Measurements from ENCODE around the gene FAM236A. TPM values are rescaled to one million over a fixed set of nuclear protein-coding genes. Genes with fewer than 3 reads are reported as not detected.
"Not testable (repeated sequence)": the region's sequence is repeated elsewhere in the genome, so short reads cannot be mapped to it uniquely, and the experiment has no call there.

Gene FAM236A
- not detected in 2 replicates for total RNA-seq (ENCODE audit: low replicate concordance)
- long read RNA-seq: 0 reads

- DNase-seq (ENCODE audit: extremely low spot score, unreplicated experiment); H3K36me3 Mint-ChIP-seq; H3K4me1 Mint-ChIP-seq (ENCODE audit: unreplicated experiment); H3K9me3 Mint-ChIP-seq; H3K27ac Mint-ChIP-seq; H3K27me3 Mint-ChIP-seq; H3K4me3 Mint-ChIP-seq: not testable (repeated sequence)
Measured at GRCh38 chrX:72937906-72938305, at the start of gene FAM236A. Gene FAM236A, plus strand, starts transcription at chrX:72938206. Its CDS starts 57 bp downstream, at chrX:72938263.

- H3K36me3 Mint-ChIP-seq; H3K9me3 Mint-ChIP-seq; DNase-seq (ENCODE audit: extremely low spot score, unreplicated experiment); H3K4me3 Mint-ChIP-seq; H3K4me1 Mint-ChIP-seq (ENCODE audit: unreplicated experiment); H3K27me3 Mint-ChIP-seq; H3K27ac Mint-ChIP-seq: not testable (repeated sequence)
Measured at GRCh38 chrX:72889740-72890139, 48.3 kb upstream of the FAM236A start.

- not testable (repeated sequence) for DNase-seq (ENCODE audit: extremely low spot score, unreplicated experiment); H3K4me1 Mint-ChIP-seq (ENCODE audit: unreplicated experiment); H3K36me3 Mint-ChIP-seq; H3K27me3 Mint-ChIP-seq; H3K9me3 Mint-ChIP-seq; H3K4me3 Mint-ChIP-seq; H3K27ac Mint-ChIP-seq
Measured at GRCh38 chrX:72912315-72912714, 25.7 kb upstream of the FAM236A start, which contains the start of gene FAM236C. Gene FAM236C, plus strand, starts transcription at chrX:72912615. Its CDS starts 100 bp downstream, at chrX:72912715.

GRCh38 chrX:72916096-72916495 lies 21.9 kb upstream of the FAM236A start:
- H3K27ac Mint-ChIP-seq; H3K4me1 Mint-ChIP-seq (ENCODE audit: unreplicated experiment); H3K4me3 Mint-ChIP-seq; H3K36me3 Mint-ChIP-seq; H3K27me3 Mint-ChIP-seq; H3K9me3 Mint-ChIP-seq: not testable (repeated sequence)
- DNase-seq (ENCODE audit: extremely low spot score, unreplicated experiment): peak; percentile 20

- not testable (repeated sequence) for H3K4me3 Mint-ChIP-seq, H3K27me3 Mint-ChIP-seq, H3K9me3 Mint-ChIP-seq
Measured at GRCh38 chrX:72932283-72932682, 5.7 kb upstream of the FAM236A start.

GRCh38 chrX:72936455-72936854 lies 1.6 kb upstream of the FAM236A start:
- not testable (repeated sequence) for DNase-seq (ENCODE audit: extremely low spot score, unreplicated experiment); H3K27ac Mint-ChIP-seq; H3K27me3 Mint-ChIP-seq; H3K4me1 Mint-ChIP-seq (ENCODE audit: unreplicated experiment); H3K9me3 Mint-ChIP-seq; H3K4me3 Mint-ChIP-seq; H3K36me3 Mint-ChIP-seq

More at GRCh38 chrX:72932283-72932682, 5.7 kb upstream of the FAM236A start:
- H3K36me3 Mint-ChIP-seq; H3K27ac Mint-ChIP-seq; H3K4me1 Mint-ChIP-seq (ENCODE audit: unreplicated experiment); DNase-seq (ENCODE audit: extremely low spot score, unreplicated experiment): not testable (repeated sequence)

GRCh38 chrX:72936882-72937455 lies 1.0 kb upstream of the FAM236A start:
- not testable (repeated sequence) for H3K27ac Mint-ChIP-seq; H3K4me3 Mint-ChIP-seq; H3K36me3 Mint-ChIP-seq; H3K9me3 Mint-ChIP-seq; H3K27me3 Mint-ChIP-seq; DNase-seq (ENCODE audit: extremely low spot score, unreplicated experiment); H3K4me1 Mint-ChIP-seq (ENCODE audit: unreplicated experiment)

GRCh38 chrX:72942272-72942671 lies 4.3 kb downstream of the FAM236A start:
- not testable (repeated sequence) for DNase-seq (ENCODE audit: extremely low spot score, unreplicated experiment); H3K4me3 Mint-ChIP-seq; H3K27me3 Mint-ChIP-seq; H3K36me3 Mint-ChIP-seq; H3K9me3 Mint-ChIP-seq; H3K4me1 Mint-ChIP-seq (ENCODE audit: unreplicated experiment); H3K27ac Mint-ChIP-seq

GRCh38 chrX:72943035-72943818 lies 5.2 kb downstream of the FAM236A start:
- not testable (repeated sequence) for H3K4me1 Mint-ChIP-seq (ENCODE audit: unreplicated experiment); DNase-seq (ENCODE audit: extremely low spot score, unreplicated experiment); H3K36me3 Mint-ChIP-seq; H3K4me3 Mint-ChIP-seq; H3K27me3 Mint-ChIP-seq; H3K9me3 Mint-ChIP-seq; H3K27ac Mint-ChIP-seq

GRCh38 chrX:72943819-72944169 lies 5.8 kb downstream of the FAM236A start, which contains the start of gene DMRTC1:
Gene DMRTC1, minus strand, starts transcription at chrX:72943837. Its CDS starts 68,143 bp downstream, at chrX:72875694.
- not testable (repeated sequence) for H3K36me3 Mint-ChIP-seq; H3K27ac Mint-ChIP-seq; H3K4me1 Mint-ChIP-seq (ENCODE audit: unreplicated experiment); DNase-seq (ENCODE audit: extremely low spot score, unreplicated experiment); H3K27me3 Mint-ChIP-seq; H3K9me3 Mint-ChIP-seq; H3K4me3 Mint-ChIP-seq

GRCh38 chrX:72959971-72960370 lies 22.0 kb downstream of the FAM236A start:
- H3K4me3 Mint-ChIP-seq; DNase-seq (ENCODE audit: extremely low spot score, unreplicated experiment); H3K4me1 Mint-ChIP-seq (ENCODE audit: unreplicated experiment); H3K27me3 Mint-ChIP-seq; H3K9me3 Mint-ChIP-seq; H3K27ac Mint-ChIP-seq; H3K36me3 Mint-ChIP-seq: not testable (repeated sequence)

GRCh38 chrX:72971859-72972258 lies 33.9 kb downstream of the FAM236A start:
- H3K9me3 Mint-ChIP-seq; H3K27me3 Mint-ChIP-seq; H3K4me1 Mint-ChIP-seq (ENCODE audit: unreplicated experiment); DNase-seq (ENCODE audit: extremely low spot score, unreplicated experiment); H3K4me3 Mint-ChIP-seq; H3K27ac Mint-ChIP-seq; H3K36me3 Mint-ChIP-seq: not testable (repeated sequence)

- H3K4me1 Mint-ChIP-seq (ENCODE audit: unreplicated experiment); H3K27ac Mint-ChIP-seq; H3K36me3 Mint-ChIP-seq; H3K4me3 Mint-ChIP-seq; H3K27me3 Mint-ChIP-seq; DNase-seq (ENCODE audit: extremely low spot score, unreplicated experiment); H3K9me3 Mint-ChIP-seq: not testable (repeated sequence)
Measured at GRCh38 chrX:72974885-72975284, 36.9 kb downstream of the FAM236A start.

- not testable (repeated sequence) for H3K4me1 Mint-ChIP-seq (ENCODE audit: unreplicated experiment); H3K27me3 Mint-ChIP-seq; DNase-seq (ENCODE audit: extremely low spot score, unreplicated experiment); H3K36me3 Mint-ChIP-seq; H3K4me3 Mint-ChIP-seq; H3K27ac Mint-ChIP-seq; H3K9me3 Mint-ChIP-seq
Measured at GRCh38 chrX:72980894-72981469, 43.0 kb downstream of the FAM236A start.

All from type B pancreatic cell (in vitro differentiated cells).